8988T (cell line): ENCODE results near the gene TPRN.

Experiments
- DNase-seq: peaks from one replicate; pipeline ENCODE4 v3.0.0; 2011

TPRN gene

GRCh38 chr9:137223078-137223970 lies 22.8 kb upstream of the TPRN start:
- DNase-seq: peak; percentile 99

GRCh38 chr9:137222190-137223077 lies 21.9 kb upstream of the TPRN start, which contains the start of gene RNF208:
Gene RNF208 (minus strand): TSS chr9:137222240. CDS start chr9:137221212, 1,028 bp downstream.
- no peak for DNase-seq

- DNase-seq: no peak
Measured at GRCh38 chr9:137221506-137222111, 21.1 kb upstream of the TPRN start.

GRCh38 chr9:137221095-137221505 lies 20.6 kb upstream of the TPRN start:
- DNase-seq: no peak

GRCh38 chr9:137220317-137221094 lies 20.0 kb upstream of the TPRN start:
- no peak for DNase-seq

GRCh38 chr9:137219757-137220316 lies 19.3 kb upstream of the TPRN start:
- no peak for DNase-seq

GRCh38 chr9:137218754-137219271 lies 18.3 kb upstream of the TPRN start:
- no peak for DNase-seq

GRCh38 chr9:137218212-137218753 lies 17.7 kb upstream of the TPRN start:
- no peak for DNase-seq

- peak; percentile 99 for DNase-seq
Measured at GRCh38 chr9:137217276-137218211, 17.0 kb upstream of the TPRN start.

GRCh38 chr9:137216188-137216965 lies 15.8 kb upstream of the TPRN start:
- DNase-seq: no peak

- peak; percentile 28 for DNase-seq
Measured at GRCh38 chr9:137215196-137215986, 14.8 kb upstream of the TPRN start.

GRCh38 chr9:137214620-137215019 lies 14.1 kb upstream of the TPRN start:
- no peak for DNase-seq

- DNase-seq: peak; percentile 90
Measured at GRCh38 chr9:137213160-137214060, 12.9 kb upstream of the TPRN start.

GRCh38 chr9:137212520-137212919 lies 12.0 kb upstream of the TPRN start:
- DNase-seq: peak; percentile 79

GRCh38 chr9:137211532-137211931 lies 11.0 kb upstream of the TPRN start:
- DNase-seq: no peak

GRCh38 chr9:137206602-137207001 lies 6.1 kb upstream of the TPRN start:
- no peak for DNase-seq
